IMR-90 (cell line): Measurements from ENCODE around the gene KCTD10. TPM values are rescaled to one million over a fixed set of nuclear protein-coding genes. Genes with fewer than 3 reads are reported as not detected.

ENCODE experiments used
- ATAC-seq: fragments of 200-7000 bp; cut with Tn5 transposase; 2 replicates; pipeline ENCODE4 v1.9.1; 2020; ENCODE audit warnings: low read depth, mild to moderate bottlenecking, moderate library complexity
- BruUV-seq: library from RNA; stranded (reverse); fragments of 400-500 nt; replicated peaks from 2 replicates; lab custom pipeline; 2021; lab: Mats Ljungman, UMichigan
- CTCF ChIA-PET: fragments of 300-600 bp; formaldehyde crosslinking; extraction: SDS; loops from one replicate; lab custom pipeline; 2021; ENCODE audit warnings: antibody characterized with exemption; lab: Yijun Ruan, JAX
- POLR2A ChIA-PET: fragments of 300-600 bp; sonication (Branson Sonifier 250); formaldehyde crosslinking; loops from one replicate; lab custom pipeline; 2022; ENCODE audit warnings: antibody characterized with exemption; ENCODE audit not compliant: unreplicated experiment; lab: Charles Lee
- DNase-seq: peaks from one replicate; pipeline ENCODE4 v3.0.0; 2013
- H2AFZ ChIP-seq: replicated peaks from 2 replicates; pipeline ENCODE3; 2013; ENCODE audit warnings: low read length, mild to moderate bottlenecking; ENCODE audit not compliant: poor library complexity
- H2AK5ac ChIP-seq: 2 replicates; pipeline ENCODE4 v1.6.1; 2013; ENCODE audit warnings: low read depth, low read length, inconsistent platforms
- H2AK9ac ChIP-seq: replicated peaks from 2 replicates; pipeline ENCODE3; 2013; ENCODE audit warnings: mild to moderate bottlenecking, low read depth, low read length, moderate library complexity; ENCODE audit not compliant: poor library complexity
- H2BK120ac ChIP-seq: 2 replicates; pipeline ENCODE4 v1.6.1; 2013; ENCODE audit warnings: low read depth, low read length, inconsistent platforms
- H2BK15ac ChIP-seq: 3 replicates; pipeline ENCODE4 v1.6.1; 2013; ENCODE audit warnings: low read depth, low read length, inconsistent platforms
- H2BK20ac ChIP-seq: 2 replicates; pipeline ENCODE4 v1.6.1; 2013; ENCODE audit warnings: low read depth, mild to moderate bottlenecking, inconsistent platforms, low read length, moderate library complexity
- H2BK5ac ChIP-seq: 2 replicates; pipeline ENCODE4 v1.6.1; 2013; ENCODE audit warnings: mild to moderate bottlenecking, low read depth, low read length, inconsistent platforms; ENCODE audit not compliant: poor library complexity, severe bottlenecking
- H3K14ac ChIP-seq: replicated peaks from 2 replicates; pipeline ENCODE4 v1.6.1; 2013; ENCODE audit warnings: low read depth, low read length, inconsistent platforms
- H3K18ac ChIP-seq: 2 replicates; pipeline ENCODE4 v1.6.1; 2013; ENCODE audit warnings: low read depth, low read length, control low read depth
- H3K23ac ChIP-seq: 2 replicates; pipeline ENCODE4 v1.6.1; 2013; ENCODE audit warnings: low read depth, low read length, inconsistent platforms
- H3K27ac ChIP-seq: 2 replicates; pipeline ENCODE4 v1.5.1; 2013; ENCODE audit warnings: mild to moderate bottlenecking, control low read depth, low read length; ENCODE audit not compliant: insufficient read depth
- H3K27me3 ChIP-seq: 2 replicates; pipeline ENCODE4 v1.6.1; 2013; ENCODE audit warnings: low read length; ENCODE audit not compliant: control insufficient read depth, insufficient read depth
- H3K36me3 ChIP-seq: 2 replicates; pipeline ENCODE4 v1.6.1; 2013; ENCODE audit warnings: low read length, mixed read lengths; ENCODE audit not compliant: control insufficient read depth, insufficient read depth
- H3K4ac ChIP-seq: 2 replicates; pipeline ENCODE4 v1.6.1; 2013; ENCODE audit warnings: low read depth, low read length, inconsistent platforms
- H3K4me1 ChIP-seq: 2 replicates; pipeline ENCODE4 v1.6.1; 2013; ENCODE audit warnings: low read length, mixed read lengths; ENCODE audit not compliant: control insufficient read depth, insufficient read depth
- H3K4me2 ChIP-seq: 2 replicates; pipeline ENCODE4 v1.6.1; 2013; ENCODE audit warnings: low read depth, mild to moderate bottlenecking, control low read depth, low read length, moderate library complexity
- H3K4me3 ChIP-seq: 2 replicates; pipeline ENCODE4 v1.5.1; 2013; ENCODE audit warnings: low read depth, mild to moderate bottlenecking, control low read depth, low read length, moderate library complexity; ENCODE audit not compliant: insufficient read depth
- H3K56ac ChIP-seq: 2 replicates; pipeline ENCODE4 v1.6.1; 2013; ENCODE audit warnings: low read length, inconsistent platforms; ENCODE audit not compliant: insufficient read depth; ENCODE audit errors: extremely low read depth
- H3K79me1 ChIP-seq, 2 experiments: 2 replicates each; pipeline ENCODE4 v1.6.1; 2013; ENCODE audit warnings: low read length in 2 of 2, inconsistent platforms in 1 of 2, low read depth in 1 of 2
- H3K9ac ChIP-seq: 2 replicates; pipeline ENCODE4 v1.6.1; 2013; ENCODE audit warnings: low read depth, low read length, control low read depth
- H3K9me1 ChIP-seq: 2 replicates; pipeline ENCODE4 v1.6.1; 2013; ENCODE audit warnings: low read length, inconsistent platforms; ENCODE audit not compliant: insufficient read depth
- H3K9me3 ChIP-seq: 2 replicates; pipeline ENCODE4 v1.6.1; 2013; ENCODE audit warnings: low read length; ENCODE audit not compliant: control insufficient read depth, insufficient read depth
- H4K20me1 ChIP-seq: 2 replicates; pipeline ENCODE4 v1.6.1; 2013; ENCODE audit warnings: low read length, inconsistent platforms; ENCODE audit not compliant: insufficient read depth
- H4K5ac ChIP-seq: 2 replicates; pipeline ENCODE4 v1.6.1; 2013; ENCODE audit warnings: mild to moderate bottlenecking, low read depth, low read length, control low read depth
- H4K8ac ChIP-seq, 2 experiments: 2 replicates each; pipeline ENCODE4 v1.6.1; 2013; ENCODE audit warnings: low read depth in 2 of 2, low read length in 2 of 2, control low read depth in 1 of 2, inconsistent platforms in 1 of 2
- H4K91ac ChIP-seq: 2 replicates; pipeline ENCODE4 v1.6.1; 2013; ENCODE audit warnings: low read depth, low read length, inconsistent platforms; ENCODE audit not compliant: insufficient read depth
- POLR2A ChIP-seq: IDR thresholded peaks from 2 replicates; pipeline ENCODE4 v1.6.1; 2012; ENCODE audit warnings: mild to moderate bottlenecking, low read depth, low read length
- WGBS, 2 experiments: methylation state at CpG; one replicate each; pipeline versions ENCODE4 v1.1.5 to v1.1.7; 2013; ENCODE audit warnings: missing lambda C conversion rate in 2 of 2; ENCODE audit not compliant: insufficient read length in 1 of 2; ENCODE audit errors: extremely low coverage in 2 of 2; 5-methylcytosine and 5-hydroxymethylcytosine counted together
- dilution Hi-C: fragments of 300-500 bp; cut with HindIII; formaldehyde crosslinking; loops from one replicate; pipeline ENCODE4 v1.14.3; 2018; ENCODE audit warnings: low sequenced_read_pairs; ENCODE audit not compliant: unreplicated experiment
- in situ Hi-C: fragments of 300-500 bp; cut with MboI; formaldehyde crosslinking; loops from 3 replicates; pipeline ENCODE4 v1.14.3; 2019; ENCODE audit warnings: low sequenced_read_pairs, inconsistent platforms, mixed read lengths
- intact Hi-C: fragments of 100-400 bp; cut with micrococcal nuclease; formaldehyde crosslinking; loops from 2 replicates; pipeline ENCODE4 v1.10.0; 2022
- polyA plus RNA-seq, 3 experiments: library from polyadenylated mRNA; depleted of rRNA; stranded (reverse); fragments of >200 nt; gene quantifications; 2 replicates each; pipeline ENCODE4 v1.2.3, GENCODE V29; 2012; ENCODE audit warnings: low replicate concordance in 1 of 3
- total RNA-seq: library from RNA; depleted of rRNA; stranded (reverse); fragments of >200 nt; gene quantifications from 2 replicates; pipeline ENCODE4 v1.2.3, GENCODE V29; 2012

The KCTD10 gene
- total and polyA plus RNA-seq, 2 of the 4 experiments (the other 2 are of a cell fraction), result 72.1 to 88.4 TPM

DNA sequence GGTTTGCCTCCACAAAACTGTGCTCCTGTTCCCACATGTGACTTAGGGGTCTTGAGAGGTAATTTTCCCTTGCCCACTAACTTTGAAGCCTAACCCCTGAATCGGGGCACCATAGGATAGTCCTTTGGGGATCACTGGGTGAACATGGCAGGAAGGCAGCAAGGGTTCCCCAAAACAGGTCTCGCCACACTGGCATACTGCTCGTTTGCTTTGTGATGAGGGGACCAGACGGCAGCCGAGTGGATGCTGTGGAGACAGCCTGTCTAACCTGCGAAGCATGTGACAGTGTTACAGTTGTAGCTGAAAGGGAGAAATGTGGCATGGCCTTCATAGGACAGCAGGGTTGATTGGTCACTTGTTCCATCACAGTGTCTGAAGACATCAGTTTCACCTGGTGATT, 42.7 kb upstream of the KCTD10 start:
- Histone ChIP-seq H3K56ac (peak overlapping the region; percentile 19; the same call in 1 of the 2 replicates), H4K5ac (no peak overlapping the region), H3K4me3 (no peak overlapping the region), H4K91ac (peak overlapping the region; percentile 89), H2BK15ac (peak overlapping the region; percentile 26; the same call in 1 of the 3 replicates), H2BK20ac (peak overlapping the region; percentile 71; the same call in 1 of the 2 replicates), H2AK9ac (peak overlapping the region; percentile 3), H3K9ac (no peak overlapping the region), H4K20me1 (no peaks in the 10 kb centered on the region), H3K9me3 (no peaks in the 10 kb centered on the region), H3K23ac (peak overlapping the region; percentile 77), H3K27me3 (no peaks in the 10 kb centered on the region), H4K8ac (peak overlapping the region; percentile 31 to 79; a peak in 3 of 4 replicates), H2BK5ac (peak overlapping the region; percentile 68), H2AK5ac (peak overlapping the region; percentile 94), H3K18ac (peak overlapping the region; percentile 46; the same call in 1 of the 2 replicates), H3K9me1 (peaks cover 3% of the 10 kb centered on the region), H3K27ac (peak overlapping the region; percentile 47), H3K36me3 (peaks cover 62% of the 10 kb centered on the region), H2BK120ac (peak overlapping the region; percentile 88), H3K14ac (peak overlapping the region; percentile 88; the same call in 1 of the 2 replicates), H3K4ac (peak overlapping the region; percentile 96), H2AFZ (no peak overlapping the region), H3K79me1 (no peaks in the 10 kb centered on the region), H3K4me1 (peaks cover 7% of the 10 kb centered on the region), H3K4me2 (no peak overlapping the region)
- POLR2A ChIA-PET, result no interaction called here
- dilution Hi-C loops, result no loop called here
- ATAC-seq (no peak), DNase-seq (no peak)
- 97% methylated on average over 4 of the region's 6 CpGs; no CpG with 5 or more reads in 1 of the 2 experiments for WGBS, 2 experiments
- CTCF ChIA-PET, result interaction anchor here (0.6 to 1.5 kb wide), 6 partner anchors 10 to 1184 kb away, joined by 3 to 7 read pairs (median 5); partner anchors contain the start of gene MVK
- intact Hi-C loops, result loop anchor here (2.0 kb wide), 1 partner anchor 325 kb away; no protein-coding TSS in a partner anchor
- TF ChIP-seq POLR2A, result no peak
- in situ Hi-C loops, result loop anchor here (5.0 kb wide), 1 partner anchor 253 kb away; no protein-coding TSS in a partner anchor
- BruUV-seq, result no TSS peak
